UCSD-AML1 (cell line): Measurements from ENCODE around the gene PAX2.

Experiments
- DNase-seq: peaks from one replicate; lab custom pipeline; 2025; ENCODE audit not compliant: unreplicated experiment; lab: John Stamatoyannopoulos, UW

PAX2 gene

DNA sequence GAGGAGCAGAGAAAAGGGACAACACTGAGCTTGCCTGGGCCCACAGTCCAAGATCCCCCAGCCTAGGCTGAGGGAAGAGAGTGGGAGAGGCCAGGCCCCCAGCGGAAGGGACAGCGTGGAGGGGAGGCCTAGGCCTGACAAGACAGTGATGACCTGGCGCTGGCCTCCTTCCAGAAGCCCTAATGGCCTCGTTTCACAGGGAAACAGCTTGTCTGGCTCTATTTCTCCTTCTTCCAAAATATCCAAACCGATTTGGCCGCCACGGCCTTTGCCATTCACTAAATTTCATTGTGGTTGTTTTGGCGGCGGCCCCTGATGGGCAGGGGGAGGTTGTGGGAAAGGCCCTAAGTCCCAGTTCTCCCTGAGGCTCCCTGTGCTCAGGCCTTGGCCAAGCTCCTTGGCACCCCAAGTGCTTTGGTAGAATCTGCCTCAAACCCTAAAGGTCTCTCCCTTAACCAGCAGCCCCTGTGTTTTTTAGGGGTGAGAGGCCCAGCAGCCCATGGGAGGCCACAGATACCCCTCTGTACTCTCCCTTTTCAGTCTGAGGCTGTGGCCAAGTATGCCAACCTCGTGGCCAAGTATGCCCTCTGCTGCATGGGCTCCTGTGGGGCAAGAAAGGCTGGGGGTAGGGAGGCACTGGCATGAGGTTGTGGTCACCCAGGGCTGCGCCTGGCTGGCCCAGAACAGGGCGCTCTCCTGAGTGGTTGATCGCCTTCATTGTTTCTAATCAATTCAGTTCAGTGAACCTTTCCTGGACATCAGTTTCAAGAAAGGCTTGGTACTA, 37.3 kb downstream of the PAX2 start:
- DNase-seq = no peak

DNA sequence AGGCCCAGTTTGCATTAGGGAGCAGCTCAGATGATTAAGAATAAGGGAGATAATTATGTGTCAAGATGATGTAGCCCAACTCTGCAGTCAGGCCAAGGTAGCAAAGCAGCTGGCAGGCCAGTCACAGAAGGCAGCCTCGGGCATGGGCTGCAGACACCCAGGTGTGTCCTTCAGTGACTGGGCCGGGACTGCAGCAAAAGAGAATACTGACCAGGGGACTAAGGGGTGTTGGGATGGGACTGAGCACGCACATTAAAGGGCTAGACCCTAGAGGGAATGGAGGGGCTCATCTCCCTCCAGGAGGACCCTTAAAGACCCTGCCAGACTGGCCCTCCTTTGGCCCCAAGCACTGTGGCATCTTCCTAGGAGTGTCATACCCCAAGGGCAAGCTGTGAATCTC, 38.7 kb downstream of the PAX2 start:
- no peak for DNase-seq

DNA sequence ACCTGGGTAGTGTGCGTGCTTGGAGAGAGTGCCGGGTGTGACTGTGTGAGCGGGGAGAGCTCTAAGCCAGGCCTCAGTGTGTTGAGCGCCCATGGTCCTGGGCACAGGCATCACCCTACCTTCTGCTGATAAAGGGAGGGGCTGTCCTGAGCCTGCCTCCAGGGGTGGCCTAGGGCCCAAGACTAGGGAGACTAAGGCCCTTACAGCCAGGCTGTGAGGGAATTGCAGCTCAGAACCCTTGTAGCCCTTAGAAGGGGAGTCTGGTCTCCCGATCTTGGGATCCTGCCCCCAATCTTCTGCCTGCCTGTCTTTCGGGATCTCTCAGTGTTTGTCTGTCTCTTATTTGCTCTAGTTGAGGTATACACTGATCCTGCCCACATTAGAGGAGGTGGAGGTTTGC, 41.2 kb downstream of the PAX2 start:
- no peak for DNase-seq

DNA sequence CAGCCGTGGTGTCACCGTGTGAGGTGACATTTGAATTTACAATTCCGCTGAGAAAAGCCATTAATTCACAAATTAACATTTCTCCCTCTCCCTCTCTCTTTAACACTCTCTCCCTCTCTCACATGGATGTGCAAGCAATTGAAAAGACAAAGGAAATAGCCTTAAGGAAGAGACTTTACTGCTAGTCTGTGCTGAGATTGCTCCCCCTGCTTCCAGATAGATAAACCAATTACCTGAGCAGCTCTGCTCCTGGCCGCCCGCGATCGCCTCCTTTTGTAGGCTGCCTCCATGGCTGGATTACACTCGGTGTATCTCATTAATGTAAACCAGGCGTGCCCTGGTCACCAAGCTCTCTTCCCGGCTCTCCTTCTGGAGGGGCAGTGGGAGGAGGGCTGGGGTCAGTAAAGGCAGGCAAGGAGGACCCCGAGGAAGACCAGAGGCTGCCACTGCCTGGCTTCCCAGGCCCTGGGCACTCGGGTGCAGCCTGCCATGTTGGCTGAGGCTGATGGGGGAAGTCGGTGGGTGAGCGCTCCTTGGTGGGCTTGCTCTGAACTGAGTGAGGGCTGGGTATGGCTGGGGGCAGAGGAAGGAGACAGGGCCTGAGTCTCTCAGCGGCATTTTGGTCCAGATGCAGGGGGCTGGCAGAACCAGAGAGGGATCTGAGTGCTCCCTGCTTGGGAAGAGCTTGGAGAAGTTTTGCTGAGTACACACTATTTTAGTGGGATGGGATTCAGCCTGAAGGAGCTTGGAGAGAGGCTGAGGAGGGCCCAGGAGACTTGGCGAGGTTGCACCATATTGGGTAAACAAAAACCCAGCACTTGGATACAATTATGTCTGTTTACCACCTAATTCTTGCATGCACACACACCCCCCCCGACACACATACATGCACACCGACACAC, 42.9 kb downstream of the PAX2 start:
- DNase-seq = no peak

DNA sequence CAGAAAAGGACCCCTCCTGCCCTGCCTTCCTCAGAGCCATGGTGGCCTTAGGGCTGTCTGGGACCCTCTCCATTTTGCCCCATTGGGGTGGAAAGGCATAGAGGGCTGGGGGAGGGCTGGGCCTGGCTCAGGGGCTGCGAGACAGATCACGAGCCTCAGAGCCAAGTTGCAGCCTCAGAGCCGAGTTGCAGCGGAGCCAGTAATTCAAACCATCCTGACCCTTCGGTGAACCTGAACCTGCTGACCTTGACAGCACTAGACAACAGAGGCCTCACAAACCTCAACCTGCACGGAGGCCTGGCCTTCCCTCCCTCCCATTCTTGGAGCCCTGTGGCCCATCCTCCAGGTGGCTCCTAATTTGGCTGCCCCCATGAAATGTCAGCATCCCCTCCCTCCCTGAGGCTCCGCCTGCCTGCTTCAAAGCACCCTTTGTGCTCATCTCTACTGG, 45.4 kb downstream of the PAX2 start:
- no peak for DNase-seq

DNA sequence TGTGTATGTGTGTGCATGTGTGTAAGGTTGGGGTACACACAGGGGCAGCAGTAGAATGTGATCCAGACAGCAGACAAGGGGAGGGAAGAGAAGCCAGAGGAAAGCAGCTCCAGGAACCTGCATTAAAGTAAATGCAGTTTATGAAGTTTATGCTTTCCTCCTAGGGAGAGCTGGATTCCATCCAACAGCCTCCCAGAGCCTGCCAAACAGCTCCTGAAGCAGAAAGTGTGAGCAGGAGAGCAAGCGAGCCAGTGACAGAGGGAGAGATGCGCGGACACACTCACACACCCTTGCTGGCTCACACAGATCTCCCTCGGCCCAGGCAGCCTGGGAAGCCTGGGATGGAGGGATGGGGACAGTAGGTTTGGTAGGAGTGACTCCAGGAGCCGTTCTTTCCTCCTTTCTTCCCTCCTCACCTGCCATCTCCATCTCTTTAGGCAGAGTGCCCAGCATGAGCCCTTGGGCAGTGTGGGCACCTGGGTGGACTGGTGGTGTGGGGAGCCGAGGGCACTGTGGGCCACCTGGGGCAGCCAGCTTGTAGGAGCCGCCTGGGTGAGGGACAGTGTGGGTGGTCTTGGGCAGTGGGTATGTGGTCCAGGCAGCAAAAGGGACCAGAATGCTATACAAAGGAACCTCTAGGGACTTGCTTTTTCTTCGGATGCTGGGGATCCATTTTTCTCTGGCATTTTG, 46.1 kb downstream of the PAX2 start:
- DNase-seq = no peak

DNA sequence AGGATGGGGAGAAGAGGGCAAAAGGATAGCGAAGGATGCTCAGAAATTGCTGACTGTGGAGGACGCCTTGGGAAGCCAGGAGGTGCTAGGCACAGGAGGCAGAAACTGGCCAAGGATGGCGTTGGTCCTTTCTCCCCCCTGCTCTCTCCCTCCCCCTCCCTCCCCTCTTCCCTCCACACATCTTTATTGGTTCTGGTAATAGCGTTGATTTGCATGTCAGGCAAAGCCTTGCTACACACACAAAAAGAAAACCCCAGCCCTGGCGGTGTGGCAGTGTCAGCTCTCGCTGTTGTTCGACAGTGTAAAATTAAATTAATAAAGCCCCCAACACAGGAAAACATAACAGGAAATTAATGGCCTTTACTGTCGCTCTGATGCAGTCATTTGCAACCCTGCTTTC, 47.2 kb downstream of the PAX2 start:
- DNase-seq = no peak

DNA sequence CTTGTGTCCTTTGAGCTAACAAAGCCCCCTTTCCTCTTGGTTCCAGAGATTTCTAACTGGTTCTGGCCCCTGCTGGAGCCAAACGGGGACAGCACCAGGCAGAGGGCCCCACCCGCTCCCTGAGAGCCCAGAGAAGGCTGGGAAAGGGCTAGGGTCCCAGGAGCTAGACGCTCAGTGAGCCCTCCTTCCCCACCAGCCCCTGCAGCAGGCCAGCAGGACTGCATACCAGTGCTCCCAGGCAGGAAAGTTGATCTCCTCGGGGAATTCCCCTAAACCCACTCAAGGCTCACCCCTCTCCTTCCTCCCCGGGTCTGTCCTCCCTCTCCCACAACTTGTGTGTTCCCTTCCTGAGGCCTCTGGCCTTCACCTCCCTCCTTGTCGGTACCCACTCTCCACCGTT, 47.7 kb downstream of the PAX2 start:
- no peak for DNase-seq

DNA sequence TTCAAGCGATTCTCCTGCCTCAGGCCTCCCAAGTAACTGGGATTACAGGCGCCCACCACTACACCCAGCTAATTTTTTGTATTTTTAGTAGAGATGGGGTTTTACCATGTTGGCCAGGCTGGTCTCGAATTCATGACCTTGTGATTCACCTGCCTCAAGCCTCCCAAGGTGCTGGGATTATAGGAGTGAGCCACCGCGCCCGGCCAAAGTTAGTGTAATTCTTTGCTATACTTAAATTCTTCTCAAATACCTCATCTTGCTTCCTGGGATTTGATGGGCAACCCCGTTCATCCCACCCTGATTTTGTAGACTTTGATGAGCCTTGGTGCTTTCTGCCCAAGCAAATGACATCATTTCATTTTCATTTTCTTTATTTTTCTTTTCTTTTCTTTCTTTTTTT, 54.5 kb downstream of the PAX2 start:
- DNase-seq = no peak

DNA sequence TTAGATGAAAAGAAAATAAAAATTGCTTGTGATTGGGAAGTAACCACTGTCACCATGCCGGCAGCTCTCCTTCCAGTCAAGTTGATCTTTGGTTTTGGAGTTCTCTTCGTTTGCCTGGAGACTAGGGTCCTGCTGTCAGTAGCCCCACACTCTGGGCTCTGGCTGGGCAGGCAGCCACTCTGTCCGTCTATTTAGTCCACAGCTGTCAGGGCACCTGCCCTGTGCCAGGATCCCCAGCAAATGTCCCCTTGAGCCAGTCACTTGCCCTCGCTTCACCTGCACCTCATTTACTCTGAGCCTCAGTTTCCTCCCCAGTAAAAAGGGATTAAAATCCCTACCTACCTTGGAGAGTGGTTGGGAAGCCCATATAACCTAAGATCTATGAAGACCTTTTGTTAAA, 55.5 kb downstream of the PAX2 start:
- DNase-seq = no peak

- DNase-seq = no peak
Measured at GRCh38 chr10:100802196-100802595, 56.8 kb downstream of the PAX2 start.

DNA sequence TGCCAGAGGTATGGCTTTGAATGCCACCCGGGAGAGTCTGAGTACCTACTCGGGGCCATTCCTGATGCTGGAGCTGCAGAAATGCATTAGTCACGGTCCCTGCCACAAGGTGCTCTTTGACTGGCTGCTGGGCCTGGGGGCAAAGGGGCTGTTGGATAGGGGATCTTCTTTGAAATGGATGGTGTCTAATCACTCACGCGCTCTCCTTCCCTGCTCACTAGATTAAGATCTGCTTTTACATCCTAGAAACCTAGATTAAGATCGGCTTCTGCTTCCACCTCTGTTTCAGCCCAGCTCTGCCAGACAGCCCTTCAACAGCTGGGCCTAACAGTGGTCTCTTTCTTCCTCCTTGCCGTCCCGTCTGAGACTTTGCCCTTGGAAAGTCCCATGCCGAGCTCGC, 57.2 kb downstream of the PAX2 start:
- DNase-seq = no peak

DNA sequence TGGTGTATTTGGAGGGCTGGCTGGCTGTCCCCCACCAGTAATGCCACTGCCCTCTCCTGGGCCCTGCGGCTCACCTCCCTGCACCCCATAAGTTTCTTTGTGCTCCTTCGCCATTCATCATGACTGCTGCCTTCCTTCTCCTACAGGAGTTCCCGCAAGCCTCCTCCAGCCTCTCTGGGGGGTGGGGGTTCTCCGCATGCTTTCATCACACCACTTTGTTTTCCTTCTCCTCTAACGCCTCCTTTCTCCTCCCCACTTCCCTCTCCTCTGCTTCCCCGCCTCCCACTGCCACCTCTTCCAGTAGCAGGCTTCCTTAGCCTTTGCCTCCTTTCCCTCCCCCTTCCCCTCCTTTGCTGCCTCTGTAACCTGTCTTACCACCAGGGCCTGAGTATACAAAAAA, 58.1 kb downstream of the PAX2 start:
- DNase-seq = no peak

DNA sequence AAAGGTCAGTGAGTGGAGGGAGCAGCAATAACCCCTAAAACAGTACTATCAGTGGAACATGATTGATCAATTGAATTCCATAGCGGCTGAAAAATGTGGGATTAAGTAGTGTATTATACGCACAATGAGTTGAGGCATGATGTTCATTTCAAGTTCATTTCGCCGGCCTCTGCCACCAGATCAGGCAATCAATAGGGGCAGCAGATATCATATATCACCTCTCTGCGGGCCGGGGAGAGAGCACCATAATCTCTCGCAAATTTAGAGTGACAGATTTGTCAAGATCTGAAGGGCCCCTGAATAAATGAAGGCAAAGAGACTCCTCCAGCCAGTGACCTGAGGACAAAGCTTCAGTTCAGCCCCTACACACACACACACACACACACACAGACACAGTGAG, 58.5 kb downstream of the PAX2 start:
- no peak for DNase-seq

- no peak for DNase-seq
Measured at GRCh38 chr10:100805543-100806355, 60.4 kb downstream of the PAX2 start.

GRCh38 chr10:100806356-100806645, 60.9 kb downstream of the PAX2 start:
- DNase-seq = no peak

DNA sequence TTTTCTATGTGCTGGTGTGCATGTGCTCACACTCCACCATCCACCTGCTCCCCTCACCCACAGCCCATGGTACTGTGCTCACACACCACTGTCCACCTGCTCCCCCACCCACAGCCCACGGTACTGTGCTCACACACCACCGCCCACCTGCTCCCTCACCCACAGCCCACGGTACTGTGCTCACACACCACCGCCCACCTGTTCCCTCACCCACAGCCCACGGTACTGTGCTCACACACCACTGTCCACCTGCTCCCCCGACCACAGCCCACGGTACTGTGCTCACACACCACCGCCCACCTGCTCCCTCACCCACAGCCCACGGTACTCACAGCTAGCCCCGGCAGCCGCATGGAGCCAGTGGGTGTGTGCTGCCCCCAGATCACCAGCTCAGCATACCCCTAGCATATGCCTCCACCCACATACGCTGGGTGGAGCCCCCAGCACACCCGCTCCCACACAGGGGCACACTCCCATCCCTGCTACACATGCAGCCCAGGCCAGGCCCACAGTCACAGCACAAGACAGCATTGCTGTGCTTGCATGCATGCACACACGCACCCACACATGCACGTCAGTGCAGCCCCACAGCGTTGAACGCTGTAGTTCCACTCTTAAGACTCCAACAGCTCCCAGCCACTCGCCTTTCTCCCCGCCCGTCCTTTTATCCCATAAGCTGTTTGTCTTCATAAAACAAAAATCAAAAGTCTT, 62.0 kb downstream of the PAX2 start:
- DNase-seq = no peak

DNA sequence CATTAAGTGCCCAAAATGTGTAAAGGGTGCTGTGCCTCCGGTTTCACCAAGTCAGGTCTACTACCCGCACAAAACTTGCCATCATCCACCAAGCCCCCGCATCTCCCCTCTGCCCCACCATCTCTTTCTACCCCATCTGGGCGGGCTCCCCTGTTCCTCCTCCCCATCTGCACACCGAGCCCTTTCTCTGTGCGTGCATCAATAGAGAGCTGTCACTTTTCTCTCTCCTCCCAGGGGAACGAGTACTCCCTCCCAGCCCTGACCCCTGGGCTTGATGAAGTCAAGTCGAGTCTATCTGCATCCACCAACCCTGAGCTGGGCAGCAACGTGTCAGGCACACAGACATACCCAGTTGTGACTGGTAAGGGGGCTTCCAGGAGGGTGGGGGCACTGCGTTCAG, 63.5 kb downstream of the PAX2 start:
- no peak for DNase-seq

DNA sequence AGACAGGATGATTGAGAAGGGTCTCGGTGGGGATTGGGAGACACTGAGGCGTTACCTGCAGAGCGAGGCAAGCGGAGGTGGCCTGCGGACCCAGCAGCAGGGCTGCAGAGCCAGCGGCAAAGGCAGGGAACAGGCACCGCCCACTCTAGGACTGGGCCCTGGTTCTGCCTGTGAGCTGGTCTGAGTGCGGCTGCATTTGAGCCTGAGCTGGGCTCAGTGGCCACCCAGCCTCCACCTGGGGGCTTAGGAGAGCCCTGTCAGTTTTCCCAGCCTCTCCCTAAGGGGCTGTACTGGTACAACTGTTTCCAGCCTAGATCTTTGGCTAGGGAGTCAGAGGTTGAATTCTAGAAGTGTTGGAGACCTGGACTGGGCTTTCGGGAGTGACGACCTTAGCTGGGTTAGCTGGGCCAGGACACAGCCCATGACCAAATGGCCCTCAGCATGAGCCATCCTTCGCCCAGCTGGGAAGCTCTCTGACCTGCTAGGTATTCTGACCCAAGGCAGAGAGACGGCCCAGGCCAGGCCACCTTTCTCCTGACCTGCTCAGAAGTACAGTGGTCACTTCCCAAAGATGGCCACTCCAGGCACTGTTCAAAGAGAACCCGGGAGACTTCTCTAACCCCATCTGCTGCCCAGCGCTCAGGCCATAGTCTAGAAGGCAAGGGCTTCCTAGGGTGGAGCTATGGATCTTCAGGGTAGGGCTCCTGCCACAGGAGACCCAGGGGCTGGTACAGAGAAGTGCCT, 64.9 kb downstream of the PAX2 start:
- no peak for DNase-seq

GRCh38 chr10:100810835-100811116, 65.4 kb downstream of the PAX2 start:
- DNase-seq = no peak
